ENCODE results near the gene SH3RF2.
"Not testable (repeated sequence)": the region's sequence is repeated elsewhere in the genome, so short reads cannot be mapped to it uniquely, and the experiment has no call there.

SH3RF2 gene

DNA sequence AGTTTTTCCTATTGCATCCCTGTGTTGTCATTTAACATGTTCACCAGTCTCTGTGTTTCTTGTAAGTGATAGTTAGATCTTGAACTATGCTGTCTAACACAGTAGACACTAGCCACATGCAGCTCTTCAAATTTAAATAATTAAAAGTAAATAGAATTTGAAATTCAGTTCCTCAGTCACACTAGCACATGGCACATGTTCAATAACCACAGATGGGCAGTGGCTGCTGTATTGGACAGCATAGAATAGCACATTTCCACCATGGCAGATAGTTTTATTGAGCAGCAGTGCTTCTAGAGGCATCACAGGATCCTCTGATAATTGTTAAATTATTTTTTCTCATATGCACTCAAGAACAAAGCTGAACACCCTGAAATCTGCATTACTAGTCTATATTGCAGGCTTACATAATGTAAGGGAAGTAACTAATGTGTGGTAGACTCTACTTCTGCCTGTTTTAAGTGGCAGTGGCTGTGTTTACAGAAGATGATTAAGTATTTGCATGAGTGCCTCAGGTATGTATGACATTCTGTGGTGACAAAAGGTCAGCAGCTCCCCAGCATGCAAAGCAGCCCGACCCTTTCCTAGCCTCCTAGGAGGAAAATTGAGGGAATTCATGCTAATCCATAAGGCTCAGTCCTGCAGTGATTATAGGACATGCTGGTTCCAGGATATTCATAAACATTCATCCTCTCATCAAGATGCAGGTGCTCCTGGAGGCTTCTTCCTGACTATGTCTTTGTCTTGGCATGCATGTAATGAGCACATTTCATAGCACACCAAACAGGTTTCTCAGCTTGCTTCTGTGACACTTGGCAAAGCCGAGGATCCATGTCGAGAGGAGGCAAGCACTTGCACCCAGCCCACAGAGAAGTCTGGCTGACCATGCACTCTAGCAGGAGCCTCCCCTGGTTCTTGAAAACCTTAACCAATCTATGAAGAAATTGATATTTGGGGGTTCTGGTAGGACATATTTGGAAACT is 45.5 kb downstream of the SH3RF2 start:
- DNase-seq = no peak

- DNase-seq = no peak
Observed at GRCh38 chr5:145982572-145983318, 46.4 kb downstream of the SH3RF2 start.

- no peak for DNase-seq
Observed at GRCh38 chr5:145983446-145983845, 47.1 kb downstream of the SH3RF2 start.

DNA sequence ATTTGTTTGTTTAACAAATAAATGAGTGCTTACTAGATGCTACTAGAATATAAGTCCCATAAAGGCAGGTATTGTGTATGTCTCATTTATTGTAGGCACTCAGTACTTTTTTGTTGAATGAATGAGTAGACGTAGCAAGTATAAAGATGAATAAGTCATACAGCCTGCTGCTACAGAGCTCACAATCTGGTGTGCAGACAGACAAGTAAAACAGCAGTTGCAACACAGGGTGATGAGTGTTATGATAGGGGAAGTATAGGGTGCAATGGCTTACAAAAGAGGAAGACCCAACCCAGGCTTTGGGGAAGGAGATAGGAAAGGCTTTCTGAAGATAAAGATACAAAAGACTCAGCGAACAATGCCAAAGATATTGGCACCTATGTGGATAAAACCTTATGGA is 47.7 kb downstream of the SH3RF2 start:
- no peak for DNase-seq

- DNase-seq = no peak
Observed at GRCh38 chr5:145987856-145988255, 51.5 kb downstream of the SH3RF2 start.

DNA sequence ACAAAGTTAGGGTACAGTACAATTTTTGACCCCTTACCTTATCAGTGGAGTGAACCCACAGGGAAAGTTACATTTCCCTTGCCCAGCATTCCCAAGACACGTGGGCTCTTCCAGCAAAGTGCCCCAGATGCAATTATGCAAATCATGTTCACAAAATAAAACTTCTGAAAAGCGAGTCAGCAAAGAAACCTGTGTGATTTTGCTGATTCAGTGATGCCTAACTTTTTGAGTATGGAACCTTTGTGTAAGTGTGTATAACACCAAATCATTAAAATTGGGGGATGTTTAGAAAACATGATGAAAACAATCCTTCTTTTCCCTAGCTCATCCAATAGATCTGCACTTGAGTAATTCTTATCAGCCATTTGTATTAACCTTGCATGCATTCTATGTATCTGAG is 52.6 kb downstream of the SH3RF2 start:
- no peak for DNase-seq

GRCh38 chr5:145989428-145989827 is 53.0 kb downstream of the SH3RF2 start:
- DNase-seq = no peak

DNA sequence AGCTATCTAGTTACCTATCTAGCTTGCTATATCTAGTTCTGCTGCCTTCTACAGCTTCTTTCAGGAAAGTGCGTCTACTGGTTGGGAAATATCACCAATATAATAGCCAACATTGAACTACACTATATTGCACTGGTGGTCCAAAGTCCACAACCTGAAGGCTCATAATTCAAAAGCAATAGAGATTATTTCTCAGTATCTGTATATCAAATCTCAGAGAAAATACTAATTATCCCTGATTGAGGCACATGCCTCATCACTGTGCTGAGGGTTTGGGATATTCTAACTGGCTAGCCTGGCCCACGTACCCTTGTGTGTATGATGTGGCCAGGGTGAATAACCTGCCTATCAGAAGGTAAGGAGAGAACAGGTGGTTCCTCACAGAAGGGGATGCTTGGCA is 53.8 kb downstream of the SH3RF2 start:
- no peak for DNase-seq

GRCh38 chr5:145991044-145991575 is 54.7 kb downstream of the SH3RF2 start:
- DNase-seq = no peak

GRCh38 chr5:145993538-145993937 is 57.2 kb downstream of the SH3RF2 start:
- DNase-seq = not testable (repeated sequence)

DNA sequence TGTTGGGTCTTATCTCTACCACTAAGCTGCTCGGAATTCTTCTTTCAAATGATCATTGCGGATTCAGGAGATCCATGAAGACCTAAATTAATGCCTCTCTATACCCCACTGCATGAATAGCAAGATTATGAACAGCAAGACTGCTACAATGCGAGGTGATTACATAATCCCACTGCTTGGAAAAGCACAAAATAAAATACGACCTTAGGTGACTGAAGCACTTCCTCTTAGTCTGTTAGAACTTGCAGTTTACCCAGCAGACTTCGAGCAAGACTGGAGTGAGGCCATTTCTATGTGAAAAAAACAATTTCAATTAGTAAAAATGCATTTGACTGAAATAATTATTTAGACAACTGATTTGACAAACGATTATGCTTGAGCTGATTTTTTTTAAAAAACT is 59.8 kb downstream of the SH3RF2 start:
- DNase-seq = no peak

GRCh38 chr5:145999208-145999607 is 62.8 kb downstream of the SH3RF2 start:
- no peak for DNase-seq

- DNase-seq = no peak
Observed at GRCh38 chr5:146000072-146000471, 63.7 kb downstream of the SH3RF2 start.

- no peak for DNase-seq
Observed at GRCh38 chr5:146001544-146002190, 65.3 kb downstream of the SH3RF2 start.

DNA sequence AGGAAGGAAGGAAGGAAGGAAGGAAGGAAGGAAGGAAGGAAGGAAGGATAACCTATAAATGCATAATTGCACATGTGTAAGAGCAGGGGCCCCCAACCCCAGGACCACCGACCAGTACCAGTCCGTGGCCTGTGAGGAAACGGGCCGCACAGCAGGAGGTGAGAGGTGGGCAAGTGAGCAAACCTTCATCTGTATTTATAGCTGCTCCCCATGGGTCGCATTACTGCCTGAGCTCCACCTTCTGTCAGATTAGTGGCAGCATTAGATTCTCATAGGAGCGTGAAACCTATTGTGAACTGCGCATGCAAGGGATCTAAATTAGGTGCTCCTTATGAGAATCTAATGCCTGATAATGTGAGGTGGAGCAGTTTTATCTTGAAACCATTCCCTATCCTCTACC is 66.1 kb downstream of the SH3RF2 start:
- no peak for DNase-seq

DNA sequence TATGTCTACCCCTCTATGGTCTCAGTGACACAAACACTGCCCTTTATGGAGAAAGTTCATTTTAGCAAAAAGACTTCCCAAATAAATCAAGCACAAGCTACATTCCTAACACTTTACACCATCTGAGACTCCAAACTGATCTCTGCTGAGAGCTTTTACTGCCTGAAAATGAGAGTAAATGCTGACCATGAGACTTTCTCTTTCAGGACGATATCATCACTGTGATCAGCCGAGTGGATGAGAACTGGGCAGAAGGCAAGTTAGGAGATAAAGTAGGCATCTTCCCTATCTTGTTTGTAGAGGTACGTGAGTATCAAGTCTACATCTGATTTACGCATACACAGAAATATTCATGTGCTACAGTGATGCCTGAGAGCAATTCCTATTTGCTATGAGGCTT is 67.5 kb downstream of the SH3RF2 start:
- no peak for DNase-seq

DNA sequence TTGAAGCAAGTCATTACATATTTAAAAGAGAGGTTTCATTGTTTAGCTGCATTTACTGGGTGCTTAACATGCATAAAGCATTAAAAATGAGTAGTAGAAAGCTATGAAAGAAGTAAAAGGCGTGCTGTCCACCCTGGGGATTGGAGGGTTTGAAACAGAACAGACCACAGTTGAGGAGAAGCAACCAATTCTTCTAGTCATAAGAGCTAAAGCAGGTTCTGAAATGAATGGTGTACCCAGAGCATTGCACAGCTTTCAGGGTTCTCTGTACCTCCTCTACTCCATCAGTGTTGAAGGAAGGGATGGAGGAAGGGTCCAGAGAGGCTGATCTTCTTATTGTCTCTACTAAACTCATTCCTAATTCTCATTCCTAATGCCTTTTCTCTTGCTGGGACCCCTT is 68.9 kb downstream of the SH3RF2 start:
- DNase-seq = no peak

DNA sequence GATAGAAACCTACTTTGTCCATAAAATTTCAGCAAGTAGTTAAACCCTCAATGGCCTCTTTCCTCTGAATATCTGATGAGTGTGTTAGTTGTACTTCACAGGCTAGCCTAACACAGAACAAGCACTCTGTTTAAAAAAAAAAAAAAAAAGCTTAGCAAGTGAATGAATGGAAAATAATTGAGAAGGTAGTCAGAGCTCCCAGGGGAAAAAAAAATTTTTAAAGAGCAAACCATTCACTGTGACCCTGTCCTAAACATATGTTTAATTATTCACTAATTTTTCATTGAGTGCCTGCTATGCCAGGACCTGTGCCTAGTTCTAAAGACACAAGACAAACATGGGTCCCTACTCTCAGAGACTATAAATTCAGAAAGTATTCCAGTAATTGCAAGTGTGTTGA is 69.3 kb downstream of the SH3RF2 start:
- no peak for DNase-seq

GRCh38 chr5:146006470-146007190 is 70.3 kb downstream of the SH3RF2 start:
- no peak for DNase-seq

DNA sequence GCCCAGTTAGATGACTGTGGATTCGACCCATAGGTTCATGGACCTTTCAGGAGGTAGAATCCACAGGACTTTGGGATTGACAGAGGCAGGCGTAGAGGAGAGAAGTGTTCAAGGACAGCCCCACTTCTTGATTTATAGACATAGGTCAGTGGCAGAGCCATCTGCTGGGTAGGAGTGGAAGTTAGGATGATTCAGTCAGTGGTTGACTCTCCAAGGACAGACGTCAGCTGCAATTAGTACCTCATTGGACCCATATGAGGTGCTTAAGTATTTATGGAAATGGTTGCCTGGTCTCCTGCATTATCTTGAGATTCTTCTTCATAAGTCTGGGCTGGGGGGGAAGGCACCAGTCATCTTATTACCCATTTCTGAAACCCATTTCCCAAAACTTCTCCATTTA is 70.9 kb downstream of the SH3RF2 start:
- no peak for DNase-seq

GRCh38 chr5:146007989-146008388 is 71.6 kb downstream of the SH3RF2 start:
- DNase-seq = no peak

DNA sequence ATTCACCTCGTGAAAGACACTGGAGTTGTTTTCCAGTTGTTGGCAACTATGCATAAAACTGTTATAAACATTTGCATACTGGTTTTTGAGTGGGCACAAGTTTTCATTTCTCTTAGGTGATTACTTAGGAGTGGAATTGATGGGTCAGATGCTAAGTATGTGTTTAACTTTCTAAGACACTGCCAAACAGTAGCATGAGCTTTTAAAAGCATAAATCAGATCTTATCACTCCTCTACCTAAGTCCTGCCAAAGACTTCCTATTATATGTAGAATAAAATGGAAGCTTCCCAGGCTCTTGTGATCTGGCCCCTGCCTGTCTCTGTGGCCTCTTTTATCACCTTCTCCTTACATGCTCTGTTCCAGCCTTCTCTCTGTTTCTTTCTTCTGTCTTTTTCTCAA is 72.6 kb downstream of the SH3RF2 start:
- DNase-seq = no peak

- not testable (repeated sequence) for DNase-seq
Observed at GRCh38 chr5:146010447-146010846, 74.1 kb downstream of the SH3RF2 start.
